GM21576 (cell line): ENCODE measurements around the gene P3H3.
A peak's percentile ranks its signal among the peaks of the same experiment; 100 is the strongest.

ENCODE experiments used
- ATAC-seq: cut with Tn5 transposase; IDR thresholded peaks from one replicate; pipeline ENCODE4 v1.9.1; 2021; ENCODE audit warnings: mild to moderate bottlenecking, moderate library complexity; ENCODE audit not compliant: unreplicated experiment

The P3H3 gene

GRCh38 chr12:6799147-6799546 lies 29.1 kb upstream of the P3H3 start:
- ATAC-seq = no peak

GRCh38 chr12:6807170-6807569 lies 21.0 kb upstream of the P3H3 start:
- no peak for ATAC-seq

GRCh38 chr12:6809056-6809455 lies 19.2 kb upstream of the P3H3 start:
- ATAC-seq = no peak

DNA sequence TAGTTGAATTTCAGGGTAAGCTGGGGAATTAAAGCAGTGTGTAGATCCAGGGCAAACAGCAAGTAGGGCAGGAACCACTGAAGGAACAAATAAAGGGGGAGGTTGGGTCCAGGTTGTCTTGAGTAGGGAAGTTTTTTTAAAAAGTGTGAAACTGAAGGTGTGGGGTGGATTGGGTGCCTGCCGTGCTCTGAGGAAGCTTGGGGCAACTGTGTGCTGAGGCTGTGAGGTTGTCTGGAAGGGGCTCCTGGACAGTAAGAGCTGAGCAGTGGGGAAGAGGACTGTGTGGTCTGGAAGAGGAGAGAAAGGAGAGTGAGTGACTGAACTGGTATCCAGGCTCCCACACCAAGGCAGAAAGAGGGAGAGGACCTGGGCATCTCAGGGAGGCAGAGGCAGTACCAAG lies 17.4 kb upstream of the P3H3 start:
- ATAC-seq = no peak

- ATAC-seq = no peak
These were observed 14.8 kb upstream of the P3H3 start for GRCh38 chr12:6813363-6813762.

DNA sequence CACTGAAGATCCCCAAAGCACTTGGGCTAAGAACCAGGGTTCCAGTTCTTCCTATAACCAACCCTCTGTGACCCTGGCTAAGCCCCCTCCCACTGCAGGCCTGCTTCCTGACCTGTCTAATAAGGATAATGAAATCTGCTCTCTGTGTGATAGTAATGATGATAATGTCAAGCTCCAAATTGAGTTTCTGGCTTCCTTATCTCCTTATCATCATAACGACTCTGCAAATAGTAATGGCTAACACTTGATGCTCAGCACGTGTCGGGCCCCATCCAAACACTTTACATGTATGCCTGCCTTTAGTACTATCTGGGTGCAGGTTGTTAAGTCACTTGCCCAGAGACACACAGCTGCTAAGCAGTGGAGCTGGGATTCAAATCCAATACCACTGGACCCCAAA lies 11.6 kb upstream of the P3H3 start:
- ATAC-seq = no peak

DNA sequence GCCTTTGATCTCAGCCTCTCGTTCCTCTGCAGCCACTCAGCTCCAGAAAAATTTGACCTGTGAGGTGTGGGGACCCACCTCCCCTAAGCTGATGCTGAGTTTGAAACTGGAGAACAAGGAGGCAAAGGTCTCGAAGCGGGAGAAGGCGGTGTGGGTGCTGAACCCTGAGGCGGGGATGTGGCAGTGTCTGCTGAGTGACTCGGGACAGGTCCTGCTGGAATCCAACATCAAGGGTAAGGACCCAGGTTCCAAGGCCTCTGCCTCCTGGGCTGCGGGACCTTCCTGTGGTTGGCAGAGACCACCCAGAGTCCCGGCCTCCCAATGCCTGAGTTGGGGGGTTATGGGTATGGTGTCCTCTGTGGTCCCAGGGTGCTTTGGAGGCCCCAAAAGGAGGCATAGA lies 11.1 kb upstream of the P3H3 start:
- no peak for ATAC-seq

- no peak for ATAC-seq
These were observed 10.5 kb upstream of the P3H3 start for GRCh38 chr12:6817662-6818157.

- no peak for ATAC-seq
These were observed 10.0 kb upstream of the P3H3 start for GRCh38 chr12:6818222-6818621.

GRCh38 chr12:6818645-6819044 lies 9.6 kb upstream of the P3H3 start:
- no peak for ATAC-seq

DNA sequence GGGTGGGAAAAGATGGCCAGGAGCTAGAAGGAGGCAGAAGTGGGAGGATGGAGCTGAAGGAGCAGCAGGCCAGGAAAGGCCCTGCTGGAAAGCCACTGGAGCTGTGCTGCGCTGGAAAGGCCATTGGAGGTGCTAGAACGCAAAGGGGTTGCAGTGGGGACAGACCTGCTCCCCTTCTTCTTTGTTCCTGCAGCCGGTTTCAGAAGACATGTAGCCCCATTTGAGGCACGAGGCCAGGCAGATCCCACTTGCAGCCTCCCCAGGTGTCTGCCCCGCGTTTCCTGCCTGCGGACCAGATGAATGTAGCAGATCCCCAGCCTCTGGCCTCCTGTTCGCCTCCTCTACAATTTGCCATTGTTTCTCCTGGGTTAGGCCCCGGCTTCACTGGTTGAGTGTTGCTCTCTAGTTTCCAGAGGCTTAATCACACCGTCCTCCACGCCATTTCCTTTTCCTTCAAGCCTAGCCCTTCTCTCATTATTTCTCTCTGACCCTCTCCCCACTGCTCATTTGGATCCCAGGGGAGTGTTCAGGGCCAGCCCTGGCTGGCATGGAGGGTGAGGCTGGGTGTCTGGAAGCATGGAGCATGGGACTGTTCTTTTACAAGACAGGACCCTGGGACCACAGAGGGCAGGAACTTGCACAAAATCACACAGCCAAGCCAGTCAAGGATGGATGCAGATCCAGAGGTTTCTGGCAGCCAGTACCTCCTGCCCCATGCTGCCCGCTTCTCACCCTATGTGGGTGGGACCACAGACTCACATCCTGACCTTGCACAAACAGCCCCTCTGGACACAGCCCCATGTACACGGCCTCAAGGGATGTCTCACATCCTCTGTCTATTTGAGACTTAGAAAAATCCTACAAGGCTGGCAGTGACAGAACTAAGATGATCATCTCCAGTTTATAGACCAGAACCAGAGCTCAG lies 8.8 kb upstream of the P3H3 start:
- ATAC-seq = no peak

DNA sequence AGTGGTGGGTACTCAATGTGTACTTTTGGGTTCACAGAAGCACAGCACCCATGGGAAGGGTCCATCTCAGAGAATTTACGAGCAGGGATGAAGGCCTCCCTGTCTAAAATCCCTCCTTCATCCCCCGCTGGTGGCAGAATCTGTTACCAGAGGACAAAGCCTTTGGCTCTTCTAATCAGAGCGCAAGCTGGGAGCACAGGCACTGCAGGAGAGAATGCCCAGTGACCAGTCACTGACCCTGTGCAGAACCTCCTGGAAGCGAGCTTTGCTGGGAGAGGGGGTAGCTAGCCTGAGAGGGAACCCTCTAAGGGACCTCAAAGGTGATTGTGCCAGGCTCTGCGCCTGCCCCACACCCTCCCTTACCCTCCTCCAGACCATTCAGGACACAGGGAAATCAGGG lies 8.0 kb upstream of the P3H3 start:
- no peak for ATAC-seq

- no peak for ATAC-seq
These were observed 6.4 kb upstream of the P3H3 start, which contains the start of gene GPR162 for GRCh38 chr12:6821591-6822425. Gene GPR162 (plus strand): TSS chr12:6821821. CDS start chr12:6823899, 2,078 bp downstream.

- no peak for ATAC-seq
These were observed 5.6 kb upstream of the P3H3 start for GRCh38 chr12:6822426-6823135.

- no peak for ATAC-seq
These were observed 4.8 kb upstream of the P3H3 start for GRCh38 chr12:6823182-6824084.

DNA sequence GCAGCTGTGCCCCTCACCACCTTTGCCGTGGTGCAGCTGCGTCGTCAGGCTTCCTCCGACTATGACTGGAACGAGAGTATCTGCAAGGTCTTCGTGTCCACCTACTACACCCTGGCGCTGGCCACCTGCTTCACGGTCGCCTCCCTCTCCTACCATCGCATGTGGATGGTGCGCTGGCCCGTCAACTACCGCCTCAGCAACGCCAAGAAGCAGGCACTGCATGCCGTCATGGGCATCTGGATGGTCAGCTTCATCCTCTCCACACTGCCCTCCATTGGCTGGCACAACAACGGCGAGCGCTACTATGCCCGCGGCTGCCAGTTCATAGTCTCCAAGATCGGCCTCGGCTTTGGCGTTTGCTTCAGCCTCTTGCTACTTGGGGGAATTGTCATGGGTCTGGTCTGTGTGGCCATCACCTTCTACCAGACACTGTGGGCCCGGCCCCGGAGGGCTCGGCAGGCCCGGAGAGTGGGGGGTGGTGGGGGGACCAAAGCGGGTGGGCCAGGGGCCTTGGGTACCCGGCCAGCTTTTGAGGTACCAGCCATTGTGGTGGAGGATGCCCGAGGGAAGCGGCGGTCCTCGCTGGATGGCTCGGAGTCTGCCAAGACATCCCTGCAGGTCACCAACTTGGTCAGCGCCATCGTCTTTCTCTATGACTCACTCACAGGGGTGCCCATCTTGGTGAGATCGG lies 4.0 kb upstream of the P3H3 start:
- no peak for ATAC-seq

- no peak for ATAC-seq
These were observed 3.3 kb upstream of the P3H3 start for GRCh38 chr12:6824901-6825381.

- peak; percentile 50 for ATAC-seq
These were observed 2.6 kb upstream of the P3H3 start for GRCh38 chr12:6825398-6826124.
